Adipocyte (in vitro differentiated cells): ENCODE measurements around the gene KLRG1.

ENCODE experiments used
- DNase-seq: peaks from one replicate; pipeline ENCODE4 v3.0.0-alpha.2; 2015; ENCODE audit warnings: low read depth
- H3K27me3 ChIP-seq: replicated peaks from 2 replicates; pipeline ENCODE4 v1.7.0; 2013; ENCODE audit warnings: mild to moderate bottlenecking, low read length, moderate library complexity; ENCODE audit not compliant: control insufficient read depth, insufficient read depth
- H3K36me3 ChIP-seq: 2 replicates; pipeline ENCODE4 v1.7.0; 2013; ENCODE audit warnings: low read length, mild to moderate bottlenecking, moderate library complexity; ENCODE audit not compliant: control insufficient read depth, insufficient read depth, severe bottlenecking
- H3K4me1 ChIP-seq: 2 replicates; pipeline ENCODE4 v1.7.0; 2013; ENCODE audit warnings: mild to moderate bottlenecking, low read length, moderate library complexity; ENCODE audit not compliant: control insufficient read depth, insufficient read depth
- H3K4me3 ChIP-seq: 2 replicates; pipeline ENCODE4 v1.7.0; 2013; ENCODE audit warnings: mild to moderate bottlenecking, low read length, moderate library complexity
- H3K9ac ChIP-seq: 2 replicates; pipeline ENCODE4 v1.7.0; 2013; ENCODE audit warnings: mild to moderate bottlenecking, low read length, moderate library complexity
- H3K9me3 ChIP-seq: 2 replicates; pipeline ENCODE4 v1.7.0; 2013; ENCODE audit warnings: mild to moderate bottlenecking, low read length, moderate library complexity; ENCODE audit not compliant: control insufficient read depth

KLRG1 gene

GRCh38 chr12:8987163-8987562 lies 2.2 kb upstream of the KLRG1 start:
- Histone ChIP-seq H3K9ac (no peak overlapping the region), H3K36me3 (no peaks in the 10 kb centered on the region), H3K4me1 (peaks cover 3% of the 10 kb centered on the region), H3K4me3 (no peak overlapping the region), H3K27me3 (no peaks in the 10 kb centered on the region), H3K9me3 (no peaks in the 10 kb centered on the region)
- no peak for DNase-seq

- Histone ChIP-seq H3K36me3 (no peaks in the 10 kb centered on the region), H3K4me1 (peaks cover 3% of the 10 kb centered on the region), H3K27me3 (no peaks in the 10 kb centered on the region), H3K9me3 (no peaks in the 10 kb centered on the region), H3K9ac (no peak overlapping the region), H3K4me3 (no peak overlapping the region)
- DNase-seq, result no peak
Measured at GRCh38 chr12:8987685-8988084, 1.7 kb upstream of the KLRG1 start.

GRCh38 chr12:8991371-8992345 lies 2.3 kb downstream of the KLRG1 start:
- Histone ChIP-seq H3K36me3 (no peaks in the 10 kb centered on the region), H3K9me3 (no peaks in the 10 kb centered on the region), H3K9ac (no peak overlapping the region), H3K27me3 (no peaks in the 10 kb centered on the region), H3K4me3 (no peak overlapping the region), H3K4me1 (peaks cover 3% of the 10 kb centered on the region)
- no peak for DNase-seq

GRCh38 chr12:8993827-8994226 lies 4.5 kb downstream of the KLRG1 start:
- DNase-seq, result no peak
- no peaks in the 10 kb centered on the region for H3K9me3 ChIP-seq
- H3K36me3 ChIP-seq, result no peaks in the 10 kb centered on the region
- H3K4me3 ChIP-seq, result no peak overlapping the region
- no peak overlapping the region for H3K9ac ChIP-seq
- H3K4me1 ChIP-seq, result peaks cover 3% of the 10 kb centered on the region
- H3K27me3 ChIP-seq, result no peaks in the 10 kb centered on the region

GRCh38 chr12:8995021-8995775 lies 5.9 kb downstream of the KLRG1 start:
- no peak overlapping the region for H3K4me3 ChIP-seq
- DNase-seq, result no peak
- H3K27me3 ChIP-seq, result no peaks in the 10 kb centered on the region
- H3K36me3 ChIP-seq, result no peaks in the 10 kb centered on the region
- no peaks in the 10 kb centered on the region for H3K9me3 ChIP-seq
- H3K4me1 ChIP-seq, result peaks cover 3% of the 10 kb centered on the region
- H3K9ac ChIP-seq, result no peak overlapping the region

GRCh38 chr12:8996682-8997405 lies 7.5 kb downstream of the KLRG1 start:
- Histone ChIP-seq H3K4me1 (peaks cover 3% of the 10 kb centered on the region), H3K9me3 (no peaks in the 10 kb centered on the region), H3K9ac (no peak overlapping the region), H3K4me3 (no peak overlapping the region), H3K36me3 (no peaks in the 10 kb centered on the region), H3K27me3 (no peaks in the 10 kb centered on the region)
- peak; percentile 19 for DNase-seq

GRCh38 chr12:9001233-9001632 lies 11.9 kb downstream of the KLRG1 start:
- Histone ChIP-seq H3K4me1 (no peaks in the 10 kb centered on the region), H3K27me3 (no peaks in the 10 kb centered on the region), H3K36me3 (no peaks in the 10 kb centered on the region), H3K9ac (no peak overlapping the region), H3K9me3 (no peaks in the 10 kb centered on the region), H3K4me3 (no peak overlapping the region)
- no peak for DNase-seq

GRCh38 chr12:9002335-9002734 lies 13.0 kb downstream of the KLRG1 start:
- no peaks in the 10 kb centered on the region for H3K4me1 ChIP-seq
- H3K27me3 ChIP-seq, result no peaks in the 10 kb centered on the region
- no peak for DNase-seq
- H3K9me3 ChIP-seq, result no peaks in the 10 kb centered on the region
- H3K4me3 ChIP-seq, result no peak overlapping the region
- H3K36me3 ChIP-seq, result no peaks in the 10 kb centered on the region
- no peak overlapping the region for H3K9ac ChIP-seq

- H3K27me3 ChIP-seq, result no peaks in the 10 kb centered on the region
- H3K9me3 ChIP-seq, result peaks cover 8% of the 10 kb centered on the region
- no peaks in the 10 kb centered on the region for H3K36me3 ChIP-seq
- H3K4me1 ChIP-seq, result no peaks in the 10 kb centered on the region
- DNase-seq, result no peak
- no peak overlapping the region for H3K9ac ChIP-seq
- H3K4me3 ChIP-seq, result no peak overlapping the region
Measured at GRCh38 chr12:9022592-9022991, 33.2 kb downstream of the KLRG1 start.

GRCh38 chr12:9024512-9024911 lies 35.2 kb downstream of the KLRG1 start:
- Histone ChIP-seq H3K36me3 (no peaks in the 10 kb centered on the region), H3K27me3 (no peaks in the 10 kb centered on the region), H3K4me3 (no peak overlapping the region), H3K4me1 (no peaks in the 10 kb centered on the region), H3K9ac (no peak overlapping the region), H3K9me3 (no peaks in the 10 kb centered on the region)
- no peak for DNase-seq
